Hematopoietic multipotent progenitor cell (in vitro differentiated cells): ENCODE results near the gene TNKS1BP1. TPM values are rescaled to one million over a fixed set of nuclear protein-coding genes. Genes with fewer than 3 reads are reported as not detected.
"Not testable (repeated sequence)": the region's sequence is repeated elsewhere in the genome, so short reads cannot be mapped to it uniquely, and the experiment has no call there.

Experiments used
- DNase-seq, 3 donors: peaks; one replicate each; pipeline ENCODE4 v3.0.0-alpha.2; 2011 to 2015; ENCODE audit warnings: low read depth in 2 of 3, low spot score in 2 of 3
- total RNA-seq: library from RNA; depleted of rRNA; stranded (reverse); fragments of >200 nt; gene quantifications from one replicate; pipeline ENCODE4 v1.2.3, GENCODE V29; 2012

The TNKS1BP1 gene, protein sequence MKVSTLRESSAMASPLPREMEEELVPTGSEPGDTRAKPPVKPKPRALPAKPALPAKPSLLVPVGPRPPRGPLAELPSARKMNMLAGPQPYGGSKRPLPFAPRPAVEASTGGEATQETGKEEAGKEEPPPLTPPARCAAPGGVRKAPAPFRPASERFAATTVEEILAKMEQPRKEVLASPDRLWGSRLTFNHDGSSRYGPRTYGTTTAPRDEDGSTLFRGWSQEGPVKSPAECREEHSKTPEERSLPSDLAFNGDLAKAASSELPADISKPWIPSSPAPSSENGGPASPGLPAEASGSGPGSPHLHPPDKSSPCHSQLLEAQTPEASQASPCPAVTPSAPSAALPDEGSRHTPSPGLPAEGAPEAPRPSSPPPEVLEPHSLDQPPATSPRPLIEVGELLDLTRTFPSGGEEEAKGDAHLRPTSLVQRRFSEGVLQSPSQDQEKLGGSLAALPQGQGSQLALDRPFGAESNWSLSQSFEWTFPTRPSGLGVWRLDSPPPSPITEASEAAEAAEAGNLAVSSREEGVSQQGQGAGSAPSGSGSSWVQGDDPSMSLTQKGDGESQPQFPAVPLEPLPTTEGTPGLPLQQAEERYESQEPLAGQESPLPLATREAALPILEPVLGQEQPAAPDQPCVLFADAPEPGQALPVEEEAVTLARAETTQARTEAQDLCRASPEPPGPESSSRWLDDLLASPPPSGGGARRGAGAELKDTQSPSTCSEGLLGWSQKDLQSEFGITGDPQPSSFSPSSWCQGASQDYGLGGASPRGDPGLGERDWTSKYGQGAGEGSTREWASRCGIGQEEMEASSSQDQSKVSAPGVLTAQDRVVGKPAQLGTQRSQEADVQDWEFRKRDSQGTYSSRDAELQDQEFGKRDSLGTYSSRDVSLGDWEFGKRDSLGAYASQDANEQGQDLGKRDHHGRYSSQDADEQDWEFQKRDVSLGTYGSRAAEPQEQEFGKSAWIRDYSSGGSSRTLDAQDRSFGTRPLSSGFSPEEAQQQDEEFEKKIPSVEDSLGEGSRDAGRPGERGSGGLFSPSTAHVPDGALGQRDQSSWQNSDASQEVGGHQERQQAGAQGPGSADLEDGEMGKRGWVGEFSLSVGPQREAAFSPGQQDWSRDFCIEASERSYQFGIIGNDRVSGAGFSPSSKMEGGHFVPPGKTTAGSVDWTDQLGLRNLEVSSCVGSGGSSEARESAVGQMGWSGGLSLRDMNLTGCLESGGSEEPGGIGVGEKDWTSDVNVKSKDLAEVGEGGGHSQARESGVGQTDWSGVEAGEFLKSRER (N-terminal part only)
- 7.0 TPM for total RNA-seq

GRCh38 chr11:57324886-57325734, at the start of gene TNKS1BP1:
Gene TNKS1BP1 (minus strand): TSS chr11:57324952. CDS start chr11:57321885, 3,067 bp downstream.
- DNase-seq, result peak; percentile 76 to 92 (median 90)

DNA sequence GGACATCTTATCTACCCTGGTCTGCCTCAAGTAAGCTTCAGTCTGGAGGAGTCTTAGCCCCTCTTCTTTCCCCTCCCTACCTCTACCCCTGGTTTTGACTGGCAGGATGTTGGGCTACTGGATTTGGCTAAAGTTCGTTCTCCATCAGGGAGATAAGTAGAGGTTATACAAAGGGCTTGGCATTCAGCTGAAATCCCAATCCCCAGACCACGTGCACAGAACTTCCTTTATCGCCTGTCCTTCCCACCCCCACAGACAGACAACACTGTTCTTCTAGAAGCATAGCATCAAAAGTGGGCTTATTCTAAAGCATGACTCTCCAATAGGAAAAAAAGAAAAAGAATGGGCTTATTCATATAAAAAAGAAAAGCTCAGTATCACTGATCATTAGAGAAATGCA, 48.4 kb upstream of the TNKS1BP1 start:
- DNase-seq, result no peak

GRCh38 chr11:57370941-57371340, 46.2 kb upstream of the TNKS1BP1 start:
- DNase-seq, result no peak

- no peak for DNase-seq
Observed at GRCh38 chr11:57370251-57370650, 45.5 kb upstream of the TNKS1BP1 start.

DNA sequence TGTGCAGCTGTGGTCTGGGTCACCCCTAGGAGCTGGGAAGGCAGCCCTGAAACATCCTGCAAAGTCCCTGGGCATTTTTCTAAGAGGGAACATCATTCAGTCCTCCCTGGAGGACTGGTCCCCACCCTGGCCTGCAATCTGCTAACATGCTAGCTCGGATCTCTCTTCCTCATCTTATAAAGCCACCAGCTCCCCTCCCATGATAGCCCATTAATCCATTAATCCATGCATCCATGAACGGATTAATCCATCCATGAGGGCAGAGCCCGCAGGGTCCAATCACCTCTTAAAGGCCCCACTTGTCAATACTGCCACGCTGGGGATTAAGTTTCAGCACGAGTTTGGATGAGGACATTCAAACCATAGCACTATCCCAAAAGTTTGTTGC, 44.1 kb upstream of the TNKS1BP1 start:
- no peak for DNase-seq

- DNase-seq, result peak in 2 of 3 donors; percentile 46 to 56
Observed at GRCh38 chr11:57368106-57368844, 43.5 kb upstream of the TNKS1BP1 start.

DNA sequence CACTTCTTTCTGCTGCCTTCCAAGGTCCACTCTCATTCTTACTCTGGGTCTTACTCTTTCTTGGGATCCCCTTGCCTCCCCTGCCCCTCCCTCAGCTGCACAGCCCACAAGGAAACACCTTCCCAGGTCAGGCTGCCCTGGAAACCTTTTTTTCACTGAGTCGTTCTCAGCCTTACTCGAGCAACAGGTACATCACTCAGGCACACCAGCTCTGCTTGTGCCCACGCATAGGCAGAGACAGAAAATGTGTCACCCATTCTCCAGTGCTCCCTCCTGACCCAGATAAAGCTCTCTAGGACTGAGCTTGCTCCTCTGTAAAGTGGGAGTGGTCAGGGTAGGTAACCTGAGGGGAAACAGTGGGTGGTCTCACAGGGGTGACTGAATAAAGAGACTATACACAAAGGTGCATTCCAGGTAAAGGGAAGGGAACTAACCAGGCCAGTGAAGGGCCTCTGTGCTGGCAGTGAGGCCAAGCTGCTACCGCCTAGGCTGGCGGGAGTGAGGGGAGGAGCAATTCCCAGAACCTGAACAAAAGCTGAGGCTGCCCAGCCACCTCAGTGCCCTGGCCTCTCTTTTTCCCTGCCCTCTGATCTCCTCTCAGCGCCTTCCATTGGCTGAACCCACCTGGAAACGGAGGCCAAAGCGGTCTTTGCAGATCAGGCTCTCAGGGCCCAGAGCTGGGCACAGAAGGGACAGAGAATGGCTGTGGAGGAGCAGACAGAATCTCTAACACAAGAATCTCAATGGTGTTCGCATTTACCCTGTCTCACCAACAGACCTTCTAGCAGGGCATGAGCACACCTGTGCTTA, 40.3 kb upstream of the TNKS1BP1 start:
- no peak for DNase-seq

DNA sequence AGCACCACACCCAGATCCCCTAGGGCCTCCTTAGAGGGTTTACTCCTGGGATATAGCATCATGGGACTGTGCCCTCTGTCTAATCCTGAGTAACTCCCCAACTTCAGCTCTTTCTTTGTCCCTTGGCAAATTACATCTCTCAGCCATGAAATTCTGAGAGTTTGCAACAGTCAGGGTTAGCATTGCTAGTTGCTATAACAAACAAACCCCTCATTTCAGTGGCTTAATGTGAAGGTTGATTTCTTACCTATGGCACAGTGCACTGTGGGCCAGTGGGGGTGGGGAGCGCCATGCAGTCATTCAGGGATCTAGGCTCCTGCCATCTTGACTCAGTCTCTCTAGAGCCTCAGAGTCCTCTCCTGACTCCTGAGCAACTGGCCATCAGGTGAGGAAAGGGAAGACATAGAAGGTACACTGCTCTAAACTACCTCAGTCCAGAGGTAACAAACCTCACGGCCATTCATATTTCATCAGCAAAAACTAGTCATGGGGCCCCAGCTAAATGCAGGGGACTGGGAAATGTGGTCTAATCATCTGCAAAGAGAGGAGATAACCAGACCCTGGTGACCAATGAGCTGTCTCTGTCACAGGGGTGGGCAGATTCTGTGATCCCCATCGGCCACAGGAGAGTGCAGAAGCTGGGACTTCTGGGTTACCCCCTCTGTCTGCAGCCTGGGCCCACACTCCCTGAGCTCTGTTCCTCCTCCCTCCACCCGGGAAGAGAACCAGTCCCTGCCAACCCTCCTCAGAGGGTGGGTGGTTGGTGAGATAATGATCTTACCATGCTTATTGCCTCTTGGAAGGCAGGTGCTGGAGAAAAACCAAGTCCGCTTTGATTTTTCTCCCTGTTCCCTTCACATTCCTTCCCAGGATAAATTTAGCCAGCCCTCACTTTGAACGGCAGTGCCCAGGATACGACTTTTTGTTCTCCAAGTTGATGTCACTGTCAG, 38.7 kb upstream of the TNKS1BP1 start:
- DNase-seq, result no peak

DNA sequence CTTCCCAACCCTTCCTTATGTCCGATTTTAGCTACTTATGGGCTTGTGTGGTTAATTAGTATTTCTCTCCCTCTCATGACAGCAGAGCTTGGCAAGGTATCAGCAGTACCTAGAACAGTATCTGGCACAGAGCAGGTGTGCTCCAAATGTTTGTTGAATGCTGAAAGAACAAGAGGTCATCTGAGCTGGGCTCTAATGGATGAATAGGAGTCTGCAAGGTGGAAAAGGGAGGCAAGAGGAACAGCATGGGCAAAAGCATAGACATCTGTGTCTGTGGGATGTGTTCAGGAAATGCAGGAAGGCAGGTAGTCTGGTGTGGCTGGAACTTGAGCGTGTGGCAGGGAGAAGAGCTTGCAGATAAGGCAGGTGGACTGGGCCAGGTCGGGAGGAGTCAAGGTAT, 37.2 kb upstream of the TNKS1BP1 start:
- DNase-seq, result no peak

DNA sequence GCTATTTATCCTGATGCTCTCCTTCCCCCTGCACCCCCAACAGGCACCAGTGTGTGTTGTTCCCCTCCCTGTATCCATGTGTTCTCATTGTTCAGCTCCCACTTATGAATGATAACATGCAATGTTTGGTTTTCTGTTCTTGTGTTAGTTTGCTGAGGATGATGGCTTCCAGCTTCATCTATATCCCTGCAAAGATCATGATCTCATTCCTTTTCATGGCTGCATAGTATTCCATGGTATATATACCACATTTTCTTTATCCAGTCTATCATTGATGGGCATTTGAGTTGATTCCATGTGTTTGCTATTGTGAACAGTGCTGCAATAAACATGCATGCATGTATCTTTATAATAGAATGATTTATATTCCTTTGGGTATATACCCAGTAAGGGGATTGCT, 36.7 kb upstream of the TNKS1BP1 start:
- DNase-seq, result not testable (repeated sequence)

- DNase-seq, result no peak
Observed at GRCh38 chr11:57360991-57361390, 36.2 kb upstream of the TNKS1BP1 start.

- DNase-seq, result no peak
Observed at GRCh38 chr11:57359896-57360690, 35.3 kb upstream of the TNKS1BP1 start.

GRCh38 chr11:57359396-57359795, 34.6 kb upstream of the TNKS1BP1 start:
- DNase-seq, result no peak

- no peak for DNase-seq
Observed at GRCh38 chr11:57358991-57359390, 34.2 kb upstream of the TNKS1BP1 start.

DNA sequence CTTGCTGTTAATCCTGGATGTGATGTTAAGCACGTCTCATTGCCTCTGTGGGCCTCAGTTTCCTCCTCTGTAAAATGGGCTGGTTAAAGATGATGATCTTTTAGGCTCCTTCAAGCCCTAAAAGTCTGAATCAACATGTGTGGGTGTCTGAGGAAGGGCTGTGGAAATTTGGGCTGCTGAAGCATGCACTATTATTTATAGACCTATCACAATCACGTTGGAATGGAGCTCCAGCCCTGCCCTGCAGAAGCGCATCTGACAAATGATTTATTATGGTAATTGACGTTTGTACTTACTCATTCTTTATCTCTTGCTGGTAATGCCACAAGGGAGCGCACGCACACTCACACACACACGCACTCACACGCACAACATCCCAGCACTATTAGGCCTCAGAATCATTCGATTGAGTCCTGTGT, 33.8 kb upstream of the TNKS1BP1 start:
- DNase-seq, result peak in 1 of 3 donors; percentile 14

DNA sequence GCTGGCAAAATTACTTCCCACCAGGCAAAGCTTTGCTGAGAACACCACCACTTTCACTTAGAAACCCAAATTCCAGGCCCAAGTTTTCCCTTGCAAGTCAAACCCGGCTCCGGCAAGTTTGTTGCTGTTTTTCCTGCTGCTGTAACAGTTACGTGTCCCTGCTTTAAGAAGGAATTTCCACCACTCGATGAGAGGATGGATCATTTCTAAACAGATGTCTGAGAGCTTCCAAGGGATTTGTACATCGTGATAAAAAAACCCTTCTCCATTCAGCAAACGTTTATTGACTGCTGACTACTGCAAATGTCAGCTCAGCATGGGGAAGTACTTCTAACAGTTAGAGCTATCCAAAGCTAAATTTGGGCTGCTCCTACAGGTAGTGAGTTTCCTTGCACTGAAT, 33.1 kb upstream of the TNKS1BP1 start:
- peak in 1 of 3 donors; percentile 25 for DNase-seq
